K562 treated with DMSO at 1 percent for 12 hours (cell line): Measurements from ENCODE around the gene RAE1. TPM values are rescaled to one million over a fixed set of nuclear protein-coding genes. Genes with fewer than 3 reads are reported as not detected.

Source experiments
- total RNA-seq: library from RNA; unstranded; fragments of 300-600 nt; gene quantifications from 2 replicates; pipeline ENCODE4 v1.2.3, GENCODE V29; 2022; ENCODE audit not compliant: insufficient read depth

The RAE1 gene, protein sequence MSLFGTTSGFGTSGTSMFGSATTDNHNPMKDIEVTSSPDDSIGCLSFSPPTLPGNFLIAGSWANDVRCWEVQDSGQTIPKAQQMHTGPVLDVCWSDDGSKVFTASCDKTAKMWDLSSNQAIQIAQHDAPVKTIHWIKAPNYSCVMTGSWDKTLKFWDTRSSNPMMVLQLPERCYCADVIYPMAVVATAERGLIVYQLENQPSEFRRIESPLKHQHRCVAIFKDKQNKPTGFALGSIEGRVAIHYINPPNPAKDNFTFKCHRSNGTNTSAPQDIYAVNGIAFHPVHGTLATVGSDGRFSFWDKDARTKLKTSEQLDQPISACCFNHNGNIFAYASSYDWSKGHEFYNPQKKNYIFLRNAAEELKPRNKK
- total RNA-seq: 26.5 and 47.3 TPM in 2 replicates

DNA sequence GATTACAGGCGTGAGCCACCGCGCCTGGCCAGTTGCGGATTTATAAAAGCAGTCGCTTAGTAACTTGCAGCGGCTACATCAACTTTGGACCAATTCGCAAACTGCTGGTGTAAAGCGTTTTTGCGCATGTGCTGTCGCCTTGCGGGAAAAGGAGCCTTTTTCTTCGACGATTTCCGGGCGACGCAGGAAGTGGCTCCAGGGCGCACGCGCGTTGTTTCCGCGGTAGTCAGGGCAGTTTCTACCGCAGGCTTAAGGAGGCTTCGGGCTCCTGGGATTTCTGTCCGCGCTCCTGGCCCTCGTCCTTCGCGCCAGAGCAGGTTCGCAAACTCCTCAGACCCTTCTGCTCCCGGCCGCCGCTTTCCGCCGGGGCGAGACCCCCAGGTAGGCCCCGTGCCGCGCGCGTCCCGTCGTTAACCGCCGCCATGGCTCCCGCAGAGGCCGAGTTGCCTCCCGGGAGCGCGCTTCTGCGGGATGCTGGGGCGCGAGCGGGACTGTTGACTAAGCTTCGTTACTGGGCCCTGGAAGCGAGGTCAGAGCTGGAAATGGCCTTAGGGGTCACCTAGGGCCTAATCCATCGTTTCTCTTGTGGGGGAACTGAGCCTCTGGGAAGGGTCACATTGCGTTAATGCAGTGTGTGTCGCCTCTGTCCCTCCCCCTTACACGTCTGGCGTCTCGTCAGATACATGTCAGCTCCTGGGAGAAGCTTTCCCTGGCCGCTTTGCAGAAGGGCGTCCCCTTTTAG is at the start of gene RAE1:
RAE1 (plus strand) TSS at position 214 of the 742 bp plus-strand sequence. CDS start 2,784 bp downstream, outside the sequence.

GRCh38 chr20:57329608-57330221 is 21.3 kb upstream of the RAE1 start, which contains the start of gene SPO11:
TSS of gene SPO11 (plus strand) at chr20:57329803. CDS start at chr20:57329868, 65 bp downstream.

GRCh38 chr20:57390604-57391438 is 39.8 kb downstream of the RAE1 start, which contains the start of gene RBM38:
TSS of gene RBM38 (plus strand) at chr20:57391396. CDS start at chr20:57391582, 186 bp downstream.

Other genes with a start within 250 kb of the RAE1 start
- not detected in 2 replicates for gene BMP7, start 84.6 kb upstream of the RAE1 start, total RNA-seq
- not detected in 2 replicates for gene SPO11, start 21.5 kb upstream of the RAE1 start, total RNA-seq
- gene RBM38, start 40.1 kb downstream of the RAE1 start, total RNA-seq: 77.0 and 112 TPM in 2 replicates
- gene CTCFL, start 173.9 kb downstream of the RAE1 start, total RNA-seq: 34.0 and 84.5 TPM in 2 replicates
- gene PCK1, start 209.9 kb downstream of the RAE1 start, total RNA-seq: 0.14 TPM in 1 of 2 replicates, not detected in the other